ENCODE results near the gene USP34. TPM values are rescaled to one million over a fixed set of nuclear protein-coding genes. Genes with fewer than 3 reads are reported as not detected.

USP34 gene
- total and polyA plus RNA-seq, 2 donors (not counting 1 experiment from before 2014, with no cell fraction given): 52.4 to 129 TPM

GRCh38 chr2:61253136-61253535 lies 217.8 kb downstream of the USP34 start:
- no peaks in the 10 kb centered on the region for H3K9me3 ChIP-seq (ENCODE audit: control insufficient read depth, insufficient read depth, low read depth, low read length)
- TF ChIP-seq CTCF (conservative IDR thresholded peaks at IDR 0.05 in 1 of 2, IDR thresholded peaks at IDR 0.05 in 1 of 2; ENCODE audit: low read depth in 1 of 2, low read length in 2 of 2): no peak
- no peak for TF ChIP-seq EZH2 (IDR thresholded peaks at IDR 0.05; ENCODE audit: low read length, missing control alignments)
- H3K27ac ChIP-seq (ENCODE audit: insufficient read depth, low read length): no peak overlapping the region
- H3K4me2 ChIP-seq (ENCODE audit: extremely low read depth, insufficient read depth, low read length): no peak overlapping the region
- H2AFZ ChIP-seq (ENCODE audit: low read length): no peak overlapping the region
- H3K27me3 ChIP-seq (ENCODE audit: control insufficient read depth, insufficient read depth, low read length): no peaks in the 10 kb centered on the region
- H3K4me3 ChIP-seq (replicated peaks in 1 of 4; ENCODE audit: control extremely low read depth in 1 of 4, insufficient read depth in 1 of 4, low read depth in 3 of 4, low read length in 4 of 4): no peak overlapping the region
- no peaks in the 10 kb centered on the region for H4K20me1 ChIP-seq (ENCODE audit: control insufficient read depth, extremely low read depth, insufficient read depth, low read length)
- no peaks in the 10 kb centered on the region for H3K79me2 ChIP-seq (ENCODE audit: control insufficient read depth, insufficient read depth, low read length)
- peak in 1 of 2 donors; percentile 20 for DNase-seq (ENCODE audit: low read depth in 2 of 2)
- no peak overlapping the region for H3K9ac ChIP-seq (ENCODE audit: insufficient read depth, low read length)
- peaks cover under 1% of the 10 kb centered on the region for H3K36me3 ChIP-seq (ENCODE audit: control insufficient read depth, insufficient read depth, low read length)
- peaks cover 3% of the 10 kb centered on the region for H3K4me1 ChIP-seq (ENCODE audit: control insufficient read depth, extremely low read depth, insufficient read depth, low read length)

GRCh38 chr2:61252031-61252430 lies 218.9 kb downstream of the USP34 start:
- no peaks in the 10 kb centered on the region for H3K27me3 ChIP-seq (ENCODE audit: control insufficient read depth, insufficient read depth, low read length)

GRCh38 chr2:61249521-61250071 lies 221.3 kb downstream of the USP34 start:
- no peaks in the 10 kb centered on the region for H4K20me1 ChIP-seq (ENCODE audit: control insufficient read depth, extremely low read depth, insufficient read depth, low read length)
- no peaks in the 10 kb centered on the region for H3K4me1 ChIP-seq (ENCODE audit: control insufficient read depth, extremely low read depth, insufficient read depth, low read length)
- no peak overlapping the region for H2AFZ ChIP-seq (ENCODE audit: low read length)
- no peak for DNase-seq (ENCODE audit: low read depth in 2 of 2)
- TF ChIP-seq CTCF (conservative IDR thresholded peaks at IDR 0.05 in 1 of 2, IDR thresholded peaks at IDR 0.05 in 1 of 2; ENCODE audit: low read depth in 1 of 2, low read length in 2 of 2): no peak
- TF ChIP-seq EZH2 (IDR thresholded peaks at IDR 0.05; ENCODE audit: low read length, missing control alignments): no peak
- no peak overlapping the region for H3K9ac ChIP-seq (ENCODE audit: insufficient read depth, low read length)
- H3K36me3 ChIP-seq (ENCODE audit: control insufficient read depth, insufficient read depth, low read length): peaks cover 2% of the 10 kb centered on the region
- H3K9me3 ChIP-seq (ENCODE audit: control insufficient read depth, insufficient read depth, low read depth, low read length): no peaks in the 10 kb centered on the region
- H3K27me3 ChIP-seq (ENCODE audit: control insufficient read depth, insufficient read depth, low read length): no peaks in the 10 kb centered on the region
- H3K79me2 ChIP-seq (ENCODE audit: control insufficient read depth, insufficient read depth, low read length): no peaks in the 10 kb centered on the region
- no peak overlapping the region for H3K4me3 ChIP-seq (replicated peaks in 1 of 4; ENCODE audit: control extremely low read depth in 1 of 4, insufficient read depth in 1 of 4, low read depth in 3 of 4, low read length in 4 of 4)
- no peak overlapping the region for H3K4me2 ChIP-seq (ENCODE audit: extremely low read depth, insufficient read depth, low read length)
- no peak overlapping the region for H3K27ac ChIP-seq (ENCODE audit: insufficient read depth, low read length)

More at GRCh38 chr2:61252031-61252430, 218.9 kb downstream of the USP34 start:
- Histone ChIP-seq H3K27ac (ENCODE audit: insufficient read depth, low read length) (no peak overlapping the region), H2AFZ (ENCODE audit: low read length) (no peak overlapping the region), H4K20me1 (ENCODE audit: control insufficient read depth, extremely low read depth, insufficient read depth, low read length) (no peaks in the 10 kb centered on the region), H3K36me3 (ENCODE audit: control insufficient read depth, insufficient read depth, low read length) (peaks cover 2% of the 10 kb centered on the region), H3K9ac (ENCODE audit: insufficient read depth, low read length) (no peak overlapping the region), H3K79me2 (ENCODE audit: control insufficient read depth, insufficient read depth, low read length) (no peaks in the 10 kb centered on the region), H3K4me3 (replicated peaks in 1 of 4; ENCODE audit: control extremely low read depth in 1 of 4, insufficient read depth in 1 of 4, low read depth in 3 of 4, low read length in 4 of 4) (no peak overlapping the region), H3K4me1 (ENCODE audit: control insufficient read depth, extremely low read depth, insufficient read depth, low read length) (peaks cover 3% of the 10 kb centered on the region), H3K9me3 (ENCODE audit: control insufficient read depth, insufficient read depth, low read depth, low read length) (no peaks in the 10 kb centered on the region), H3K4me2 (ENCODE audit: extremely low read depth, insufficient read depth, low read length) (no peak overlapping the region)
- TF ChIP-seq CTCF (conservative IDR thresholded peaks at IDR 0.05 in 1 of 2, IDR thresholded peaks at IDR 0.05 in 1 of 2; ENCODE audit: low read depth in 1 of 2, low read length in 2 of 2) (no peak), EZH2 (IDR thresholded peaks at IDR 0.05; ENCODE audit: low read length, missing control alignments) (no peak)
- DNase-seq (ENCODE audit: low read depth in 2 of 2): no peak
